WTC11 (cell line): ENCODE results near the gene RBFOX2. TPM values are rescaled to one million over a fixed set of nuclear protein-coding genes. Genes with fewer than 3 reads are reported as not detected.

Source experiments
- ATAC-seq: fragments of 200-7000 bp; cut with Tn5 transposase; 2 replicates; pipeline ENCODE4 v1.10.0; 2021; ENCODE audit warnings: mild to moderate bottlenecking, moderate library complexity
- CTCF ChIA-PET: fragments of 300-600 bp; sonication (Branson Sonifier 250); formaldehyde crosslinking; loops from one replicate; lab custom pipeline; 2021; ENCODE audit warnings: antibody characterized with exemption; lab: Charles Lee
- POLR2A ChIA-PET: fragments of 350-600 bp; sonication (Branson Sonifier 250); formaldehyde crosslinking; loops from one replicate; lab custom pipeline; 2021; ENCODE audit warnings: antibody characterized with exemption; lab: Charles Lee
- DNase-seq: peaks from one replicate; pipeline ENCODE4 v3.0.0; 2021; ENCODE audit warnings: low spot score
- H3K27ac Mint-ChIP-seq: 2 replicates; pipeline ENCODE4 v1.8.0; 2021; ENCODE audit warnings: mixed read lengths
- H3K27me3 Mint-ChIP-seq: 2 replicates; pipeline ENCODE4 v1.8.0; 2021; ENCODE audit warnings: low read depth, mild to moderate bottlenecking, moderate library complexity, mixed read lengths
- H3K36me3 Mint-ChIP-seq: 2 replicates; pipeline ENCODE4 v1.8.0; 2021; ENCODE audit warnings: mixed read lengths
- H3K4me1 Mint-ChIP-seq: 2 replicates; pipeline ENCODE4 v1.8.0; 2022; ENCODE audit warnings: mixed read lengths
- H3K4me3 Mint-ChIP-seq: 2 replicates; pipeline ENCODE4 v1.8.0; 2021; ENCODE audit warnings: mild to moderate bottlenecking, moderate library complexity, mixed read lengths
- H3K9me3 Mint-ChIP-seq: 2 replicates; pipeline ENCODE4 v1.8.0; 2021; ENCODE audit warnings: mixed read lengths
- CDX4 ChIP-seq: fragments of 250-450 bp; sonication (Bioruptor Pico); IDR thresholded peaks from 2 replicates; pipeline ENCODE4 v1.9.0; 2021; ENCODE audit warnings: moderate library complexity, mild to moderate bottlenecking, inconsistent platforms, borderline replicate concordance
- CREB1 ChIP-seq: sonication (generic); formaldehyde crosslinking; IDR thresholded peaks from 2 replicates; pipeline ENCODE4 v1.8.0; 2023; ENCODE audit warnings: mild to moderate bottlenecking, missing genetic modification reagents
- CTCF ChIP-seq: fragments of 200-600 bp; IDR thresholded peaks from 2 replicates; pipeline ENCODE4 v1.8.0; 2022; ENCODE audit warnings: antibody characterized with exemption
- ELF4 ChIP-seq: sonication (generic); formaldehyde crosslinking; IDR thresholded peaks from 2 replicates; pipeline ENCODE4 v1.8.1; 2022; ENCODE audit warnings: low read depth, mild to moderate bottlenecking, moderate library complexity, missing genetic modification reagents
- EMX1 ChIP-seq: fragments of 250-450 bp; sonication (Bioruptor Pico); IDR thresholded peaks from 2 replicates; pipeline ENCODE4 v1.8.0; 2021; ENCODE audit warnings: mild to moderate bottlenecking
- GABPB1 ChIP-seq: sonication (generic); formaldehyde crosslinking; IDR thresholded peaks from 2 replicates; pipeline ENCODE4 v1.8.1; 2023; ENCODE audit warnings: mild to moderate bottlenecking, missing genetic modification reagents
- GTF2I ChIP-seq: fragments of 250-450 bp; sonication (Bioruptor Pico); conservative IDR thresholded peaks from 2 replicates; pipeline ENCODE4 v1.4.0; 2021; ENCODE audit warnings: mild to moderate bottlenecking
- MAX ChIP-seq: sonication (generic); formaldehyde crosslinking; IDR thresholded peaks from 2 replicates; pipeline ENCODE4 v1.8.0; 2022; ENCODE audit warnings: mild to moderate bottlenecking, missing genetic modification reagents
- NFE2L1 ChIP-seq: sonication (generic); formaldehyde crosslinking; IDR thresholded peaks from 2 replicates; pipeline ENCODE4 v1.8.1; 2023; ENCODE audit warnings: missing genetic modification reagents
- NR1H2 ChIP-seq: sonication (generic); formaldehyde crosslinking; IDR thresholded peaks from 2 replicates; pipeline ENCODE4 v1.9.0; 2021; ENCODE audit warnings: mild to moderate bottlenecking, moderate library complexity, missing genetic modification reagents
- NR3C1 ChIP-seq: sonication (generic); formaldehyde crosslinking; conservative IDR thresholded peaks from 2 replicates; pipeline ENCODE4 v1.8.1; 2023; ENCODE audit warnings: low read depth, mild to moderate bottlenecking, missing genetic modification reagents
- OVOL2 ChIP-seq: fragments of 250-450 bp; sonication (Bioruptor Pico); IDR thresholded peaks from 2 replicates; pipeline ENCODE4 v1.9.0; 2021; ENCODE audit warnings: mild to moderate bottlenecking, borderline replicate concordance
- RORB ChIP-seq: fragments of 250-450 bp; sonication (Bioruptor Pico); IDR thresholded peaks from 2 replicates; pipeline ENCODE4 v1.9.0; 2021; ENCODE audit warnings: mild to moderate bottlenecking
- SOX15 ChIP-seq: fragments of 250-450 bp; sonication (Bioruptor Pico); IDR thresholded peaks from 2 replicates; pipeline ENCODE4 v1.9.0; 2021; ENCODE audit warnings: mild to moderate bottlenecking
- ZBTB21 ChIP-seq: sonication (generic); formaldehyde crosslinking; IDR thresholded peaks from 2 replicates; pipeline ENCODE4 v1.8.1; 2023; ENCODE audit warnings: mild to moderate bottlenecking, missing genetic modification reagents, borderline replicate concordance
- ZNF263 ChIP-seq: sonication (generic); formaldehyde crosslinking; IDR thresholded peaks from 2 replicates; pipeline ENCODE4 v1.8.1; 2022; ENCODE audit warnings: low read depth, mild to moderate bottlenecking, moderate library complexity, missing genetic modification reagents
- ZNF281 ChIP-seq: sonication (generic); formaldehyde crosslinking; IDR thresholded peaks from 2 replicates; pipeline ENCODE4 v1.8.0; 2023; ENCODE audit warnings: mild to moderate bottlenecking, missing genetic modification reagents
- ZNF396 ChIP-seq: fragments of 250-450 bp; sonication (Bioruptor Pico); IDR thresholded peaks from 2 replicates; pipeline ENCODE4 v1.8.0; 2021; ENCODE audit warnings: mild to moderate bottlenecking, moderate library complexity, borderline replicate concordance
- ZNF512 ChIP-seq: sonication (generic); formaldehyde crosslinking; IDR thresholded peaks from 2 replicates; pipeline ENCODE4 v1.8.1; 2022; ENCODE audit warnings: missing genetic modification reagents, borderline replicate concordance
- ZNF671 ChIP-seq: fragments of 250-450 bp; sonication (Bioruptor Pico); IDR thresholded peaks from 2 replicates; pipeline ENCODE4 v1.8.0; 2021; ENCODE audit warnings: mild to moderate bottlenecking
- total RNA-seq: library from RNA; stranded (reverse); gene quantifications from 3 replicates; pipeline ENCODE4 v1.2.3, GENCODE V29; 2021

The RBFOX2 gene
- total RNA-seq, 1 experiment from 2014 or later: 107 TPM

GRCh38 chr22:35919002-35919542 is 109.6 kb downstream of the RBFOX2 start:
- no peak for DNase-seq
- no peak overlapping the region for H3K27ac Mint-ChIP-seq
- CTCF ChIA-PET: interaction anchor here (0.6 to 0.9 kb wide), 3 partner anchors 139 to 287 kb away, joined by 3 read pairs; no protein-coding TSS in a partner anchor
- POLR2A ChIA-PET: interaction anchor here (0.7 kb wide), 1 partner anchor 243 kb away, joined by 3 read pairs; no protein-coding TSS in a partner anchor
- no peaks in the 10 kb centered on the region for H3K9me3 Mint-ChIP-seq
- H3K27me3 Mint-ChIP-seq: no peaks in the 10 kb centered on the region
- no peak overlapping the region for H3K4me3 Mint-ChIP-seq
- TF ChIP-seq ZNF671 (CRISPR knock-in tag): no peak
- no peak for TF ChIP-seq ZBTB21 (CRISPR knock-in tag)
- no peak for TF ChIP-seq ELF4 (CRISPR knock-in tag)
- TF ChIP-seq CTCF: no peak
- TF ChIP-seq SOX15 (CRISPR knock-in tag): no peak
- no peak for TF ChIP-seq MAX (CRISPR knock-in tag)
- TF ChIP-seq RORB (CRISPR knock-in tag): no peak
- TF ChIP-seq GTF2I: no peak
- TF ChIP-seq CREB1 (CRISPR knock-in tag): no peak
- no peak for TF ChIP-seq CDX4
- TF ChIP-seq NR3C1 (CRISPR knock-in tag): no peak
- no peak for TF ChIP-seq NR1H2 (CRISPR knock-in tag)
- TF ChIP-seq GABPB1 (CRISPR knock-in tag): no peak
- no peak for TF ChIP-seq OVOL2 (CRISPR knock-in tag)
- TF ChIP-seq, all 79 proteins: peak for 0
- Mint-ChIP-seq H3K4me1 (peaks cover 52% of the 10 kb centered on the region), H3K36me3 (no peaks in the 10 kb centered on the region)
- ATAC-seq: no peak

- TF ChIP-seq ZNF396 (CRISPR knock-in tag) (no peak), ZNF263 (CRISPR knock-in tag) (no peak), CDX4 (no peak), EMX1 (CRISPR knock-in tag) (no peak), ZNF281 (CRISPR knock-in tag) (no peak), NFE2L1 (no peak), ZNF512 (CRISPR knock-in tag) (no peak), NR3C1 (CRISPR knock-in tag) (no peak)
- TF ChIP-seq, all 79 proteins: peak for 0
- ChIA-PET CTCF (interaction anchor here (0.6 to 1.1 kb wide), 4 partner anchors 140 to 287 kb away, joined by 3 read pairs; no protein-coding TSS in a partner anchor), POLR2A (no interaction called here)
- Mint-ChIP-seq H3K4me3 (no peak overlapping the region), H3K27ac (no peak overlapping the region), H3K36me3 (no peaks in the 10 kb centered on the region), H3K4me1 (peaks cover 57% of the 10 kb centered on the region), H3K27me3 (no peaks in the 10 kb centered on the region), H3K9me3 (no peaks in the 10 kb centered on the region)
- no peak for DNase-seq
- no peak for ATAC-seq
These were observed 110.2 kb downstream of the RBFOX2 start for GRCh38 chr22:35918456-35918855.
